Adrenal gland (tissue), 12 donors: ENCODE data around the gene TRMO. TPM values are rescaled to one million over a fixed set of nuclear protein-coding genes. Genes with fewer than 3 reads are reported as not detected.

Experiments
- DNase-seq, 7 donors: peaks; one replicate each; pipeline ENCODE4 v3.0.0-alpha.2; 2019 to 2020
- H3K27ac ChIP-seq, 5 donors: fragments of 200-600 bp; sonication (generic) in 4 of 5; 1 replicate in 3 of 5; 2 replicates in 2 of 5; pipeline versions ENCODE4 v1.5.1 to v1.8.0; 2016 to 2020; ENCODE audit warnings: mild to moderate bottlenecking in 1 of 5
- H3K27me3 ChIP-seq: fragments of 200-600 bp; 2 replicates; pipeline ENCODE4 v1.8.0; 2021
- H3K36me3 ChIP-seq, 2 donors: fragments of 200-600 bp; replicated peaks in 1 of 2; 1 replicate in 1 of 2; 2 replicates in 1 of 2; pipeline versions ENCODE4 v1.5.1 to v1.8.0; 2018 to 2022
- H3K4me1 ChIP-seq, 2 donors: fragments of 200-600 bp; replicated peaks in 1 of 2; 1 replicate in 1 of 2; 2 replicates in 1 of 2; pipeline versions ENCODE4 v1.5.1 to v1.8.0; 2018 to 2021
- H3K4me3 ChIP-seq, 4 donors: fragments of 200-600 bp; sonication (generic) in 3 of 4; one replicate each; pipeline ENCODE4 v1.5.1; 2016 to 2018
- H3K9me3 ChIP-seq, 3 donors: fragments of 200-600 bp; sonication (generic) in 1 of 3; replicated peaks in 1 of 3; 1 replicate in 2 of 3; 2 replicates in 1 of 3; pipeline versions ENCODE4 v1.5.1 to v1.8.0; 2016 to 2021
- POLR2A ChIP-seq, 2 donors: fragments of 450-650 bp; IDR thresholded peaks; one replicate each; pipeline ENCODE4 v1.6.1; 2017; ENCODE audit warnings: antibody characterized with exemption in 2 of 2, mild to moderate bottlenecking in 2 of 2, moderate library complexity in 1 of 2
- WGBS, 4 donors: extraction: QIAGEN DNeasy Blood & Tissue Kit in 2 of 4; methylation state at CpG; one replicate each; pipeline versions ENCODE4 v1.1.5 to v1.1.7; 2013 to 2017; 5-methylcytosine and 5-hydroxymethylcytosine counted together
- intact Hi-C, 2 donors: fragments of 100-400 bp; cut with DNase I; formaldehyde crosslinking; loops; one replicate each; pipeline versions ENCODE4 v1.14.1 to v1.15.0; 2022 to 2023
- polyA plus RNA-seq, 3 donors: library from polyadenylated mRNA; stranded (reverse); fragments of 200-250 nt in 2 of 3; fragments of 350-450 nt in 1 of 3; fragmentation: Illumina TruSeq in 1 of 3; extraction: RNeasy Lipid Tissue Mini Kit (QIAGEN cat#74804) in 1 of 3; gene quantifications; one replicate each; pipeline ENCODE4 v1.2.3, GENCODE V29; 2013 to 2014
- total RNA-seq, 9 donors: library from RNA; depleted of rRNA in 4 of 9; stranded (reverse); fragments of >200 nt in 4 of 9; fragments of 120-200 nt in 1 of 9; fragmentation: NEBNext Ultra II Directional in 1 of 9; extraction: Animal tissue kit (Norgen Biotek cat#: 25700) in 1 of 9; gene quantifications; one replicate each; pipeline versions ENCODE4 v1.1.0 to v1.2.4, GENCODE V29; 2013 to 2023
- TF ChIP-seq, protein P1 (sequence below), 6 experiments: fragments of 450-650 bp in 4 of 6; fragments of 200-600 bp in 2 of 6; sonication (generic) in 1 of 6; IDR thresholded peaks; 1 replicate in 5 of 6; 2 replicates in 1 of 6; pipeline versions ENCODE4 v1.5.1 to v1.8.0; 2016 to 2021; ENCODE audit warnings: antibody characterized with exemption in 6 of 6, mild to moderate bottlenecking in 2 of 6, moderate library complexity in 1 of 6
- donor health status: healthy with polysubstance abuse.
- donor health status: Bipolar disorder and iron deficiency.
- donor health status: DM: yes; HTN: yes; CAD: no.
- donor health status: DM: no; HTN: no; CAD: no.
- donor health status: DM: no; HTN: no; CAD: no.
- donor health status: DM: yes; HTN: yes; CAD: no.

TRMO gene
- total and polyA plus RNA-seq, 12 donors, result 7.8 to 40.4 (median 17.1) TPM

DNA sequence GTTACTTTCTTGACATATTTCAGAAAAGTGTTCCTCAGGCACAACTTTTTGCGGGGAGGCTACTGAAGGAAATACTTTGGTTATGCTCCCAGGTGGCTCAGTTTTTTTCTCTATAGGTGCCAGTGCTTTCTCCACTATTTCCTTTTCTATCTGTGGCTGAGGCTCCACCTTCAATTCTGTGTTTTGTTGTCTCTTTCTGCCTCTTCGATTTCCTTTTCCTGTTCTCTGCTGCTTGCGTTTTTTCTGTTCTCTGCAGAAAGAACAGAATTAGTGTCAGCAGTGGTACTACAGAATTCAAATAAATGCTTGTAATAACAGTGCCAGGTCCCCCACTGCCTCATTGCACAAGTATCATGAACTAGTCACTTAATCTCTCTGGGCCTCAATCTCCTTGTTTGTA is 8.7 kb upstream of the TRMO start:
- no peak for DNase-seq
- Histone ChIP-seq H3K36me3 (no peaks in the 10 kb centered on the region), H3K9me3 (no peaks in the 10 kb centered on the region), H3K27me3 (peaks cover 7% of the 10 kb centered on the region), H3K4me3 (no peak overlapping the region), H3K4me1 (no peaks in the 10 kb centered on the region), H3K27ac (no peak overlapping the region)
- 45 to 57% (median 56%) methylated on average over 3 of the region's 3 CpGs for WGBS, 4 donors
- TF ChIP-seq POLR2A (IDR thresholded peaks at IDR 0.05), result no peak
- TF ChIP-seq, protein P1, sequence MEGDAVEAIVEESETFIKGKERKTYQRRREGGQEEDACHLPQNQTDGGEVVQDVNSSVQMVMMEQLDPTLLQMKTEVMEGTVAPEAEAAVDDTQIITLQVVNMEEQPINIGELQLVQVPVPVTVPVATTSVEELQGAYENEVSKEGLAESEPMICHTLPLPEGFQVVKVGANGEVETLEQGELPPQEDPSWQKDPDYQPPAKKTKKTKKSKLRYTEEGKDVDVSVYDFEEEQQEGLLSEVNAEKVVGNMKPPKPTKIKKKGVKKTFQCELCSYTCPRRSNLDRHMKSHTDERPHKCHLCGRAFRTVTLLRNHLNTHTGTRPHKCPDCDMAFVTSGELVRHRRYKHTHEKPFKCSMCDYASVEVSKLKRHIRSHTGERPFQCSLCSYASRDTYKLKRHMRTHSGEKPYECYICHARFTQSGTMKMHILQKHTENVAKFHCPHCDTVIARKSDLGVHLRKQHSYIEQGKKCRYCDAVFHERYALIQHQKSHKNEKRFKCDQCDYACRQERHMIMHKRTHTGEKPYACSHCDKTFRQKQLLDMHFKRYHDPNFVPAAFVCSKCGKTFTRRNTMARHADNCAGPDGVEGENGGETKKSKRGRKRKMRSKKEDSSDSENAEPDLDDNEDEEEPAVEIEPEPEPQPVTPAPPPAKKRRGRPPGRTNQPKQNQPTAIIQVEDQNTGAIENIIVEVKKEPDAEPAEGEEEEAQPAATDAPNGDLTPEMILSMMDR (IDR thresholded peaks at IDR 0.05), result no peak
- intact Hi-C loops, result loop anchor here in 1 of 2 donors (10.0 kb wide), 1 partner anchor 274 kb away; no protein-coding TSS in a partner anchor

DNA sequence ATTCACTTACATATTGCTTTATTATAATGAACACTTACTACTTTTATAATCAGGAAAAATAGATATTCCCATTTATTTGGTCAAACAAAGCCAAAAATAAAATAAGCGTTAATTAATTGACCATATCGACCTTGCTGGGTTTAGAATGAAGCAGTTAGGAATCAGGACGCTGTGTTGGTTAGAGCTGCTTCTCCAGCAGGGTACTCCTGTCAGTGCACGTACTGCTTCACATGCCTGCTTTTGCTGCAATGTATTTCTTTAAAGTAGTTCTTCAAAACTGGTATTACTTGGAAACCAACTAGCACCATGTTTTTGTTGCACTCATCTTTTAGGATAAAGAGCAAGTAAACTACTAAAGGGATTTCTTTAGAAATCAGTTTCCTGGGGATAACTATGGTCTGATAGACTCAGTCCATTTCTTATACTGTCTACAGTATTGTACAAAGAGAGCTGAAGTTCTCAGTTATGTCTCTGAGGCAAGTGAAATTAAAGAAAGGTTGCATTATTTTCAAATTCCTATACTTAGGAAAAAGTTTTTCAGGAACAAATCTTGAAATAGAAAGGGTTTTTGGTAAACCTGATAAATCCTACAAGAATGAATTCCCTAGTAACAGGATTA is 6.8 kb upstream of the TRMO start:
- H3K4me3 ChIP-seq, result no peak overlapping the region
- no peak for DNase-seq
- H3K27ac ChIP-seq, result no peak overlapping the region
- peaks cover 3% of the 10 kb centered on the region for H3K27me3 ChIP-seq
- intact Hi-C loops, result loop anchor here in 1 of 2 donors (10.0 kb wide), 1 partner anchor 106 kb away; no protein-coding TSS in a partner anchor
- no peaks in the 10 kb centered on the region for H3K4me1 ChIP-seq
- 56 to 70% (median 62%) methylated on average over 4 of the region's 4 CpGs for WGBS, 4 donors
- H3K36me3 ChIP-seq, result no peaks in the 10 kb centered on the region
- no peaks in the 10 kb centered on the region for H3K9me3 ChIP-seq
- TF ChIP-seq, protein P1 (IDR thresholded peaks at IDR 0.05), result no peak
- no peak for TF ChIP-seq POLR2A (IDR thresholded peaks at IDR 0.05)

DNA sequence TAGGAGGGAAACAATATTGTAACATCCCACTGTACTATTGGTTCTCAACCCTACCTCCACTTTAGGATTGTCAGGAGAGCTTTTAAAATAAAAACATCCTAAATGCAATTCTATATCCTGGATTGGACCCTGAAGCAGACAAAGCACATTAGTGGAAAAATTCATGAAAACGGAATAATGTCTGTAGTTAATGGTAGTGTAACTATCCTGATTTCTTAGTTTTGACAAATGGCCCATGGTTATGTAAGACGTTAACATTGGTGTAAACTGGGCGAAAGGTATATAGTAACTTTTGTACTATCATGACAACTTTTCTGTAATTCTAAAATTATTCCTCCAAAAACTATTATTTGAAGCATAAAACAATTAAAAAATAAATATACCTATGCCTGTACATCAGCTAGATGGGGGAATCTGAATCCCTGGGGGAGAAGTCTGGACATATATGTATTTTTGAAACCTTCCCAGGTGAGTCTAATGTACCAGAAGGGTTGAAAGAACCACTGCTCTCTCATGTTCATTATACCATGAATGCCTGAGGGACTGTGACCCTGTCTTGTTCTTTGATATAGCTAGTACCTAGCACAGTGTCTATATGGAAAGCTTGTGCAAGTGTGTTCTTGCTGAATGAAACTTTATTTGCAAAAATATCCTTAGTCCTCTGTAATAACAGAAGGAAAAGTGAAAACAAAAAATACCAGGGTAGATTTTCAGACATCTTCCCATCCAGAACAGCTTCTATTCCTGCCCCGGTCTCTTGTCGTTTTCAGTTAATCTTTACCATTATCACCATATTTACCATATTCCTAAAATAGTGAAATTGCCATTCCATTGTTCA is 3.4 kb upstream of the TRMO start:
- H3K4me1 ChIP-seq, result peaks cover 3 to 17% of the 10 kb centered on the region in 2 donors
- WGBS, 4 donors, result 62 to 70% (median 67%) methylated on average over 5 of the region's 5 CpGs
- no peaks in the 10 kb centered on the region for H3K36me3 ChIP-seq
- DNase-seq, result no peak
- no peak overlapping the region for H3K4me3 ChIP-seq
- no peaks in the 10 kb centered on the region for H3K9me3 ChIP-seq
- peaks cover 3% of the 10 kb centered on the region for H3K27me3 ChIP-seq
- H3K27ac ChIP-seq, result no peak overlapping the region
- TF ChIP-seq, protein P1 (IDR thresholded peaks at IDR 0.05), result no peak
- TF ChIP-seq POLR2A (IDR thresholded peaks at IDR 0.05), result no peak
- intact Hi-C loops, result loop anchor here (2.0 to 10.0 kb wide), 2 partner anchors 109 kb away; no protein-coding TSS in a partner anchor

DNA sequence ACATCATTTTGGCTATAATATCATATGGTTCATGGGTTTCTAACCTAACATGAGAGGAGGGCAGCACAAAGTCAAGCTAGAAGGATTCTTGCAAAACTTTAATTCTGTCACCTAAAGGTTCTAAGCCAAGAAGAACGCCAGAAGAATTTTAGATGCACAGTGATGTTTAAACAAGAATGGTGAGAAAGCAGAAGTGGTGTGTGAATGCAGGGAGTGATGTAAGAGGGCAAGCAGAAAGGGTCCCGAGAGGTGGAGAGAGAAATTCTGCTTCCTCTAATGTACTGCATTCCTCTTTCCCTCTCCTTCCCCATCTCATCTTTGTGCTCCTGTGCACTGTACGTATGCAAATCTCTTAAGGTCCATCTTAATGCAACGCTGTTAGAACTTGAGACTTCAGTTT is 2.1 kb upstream of the TRMO start:
- intact Hi-C loops, result loop anchor here (2.0 to 10.0 kb wide), 2 partner anchors 110 kb away; no protein-coding TSS in a partner anchor
- TF ChIP-seq, protein P1 (IDR thresholded peaks at IDR 0.05), result no peak
- TF ChIP-seq POLR2A (IDR thresholded peaks at IDR 0.05), result no peak
- peaks cover 3 to 26% of the 10 kb centered on the region in 2 donors for H3K4me1 ChIP-seq

More for the DNA sequence above, 2.1 kb upstream of the TRMO start:
- no peak for DNase-seq
- H3K4me3 ChIP-seq, result no peak overlapping the region
- no peaks in the 10 kb centered on the region for H3K36me3 ChIP-seq
- H3K27me3 ChIP-seq, result peaks cover 3% of the 10 kb centered on the region
- no peaks in the 10 kb centered on the region for H3K9me3 ChIP-seq
- WGBS, 4 donors, result 40 to 57% (median 47%) methylated on average over 4 of the region's 4 CpGs
- no peak overlapping the region for H3K27ac ChIP-seq
